ENCODE data around the gene ABCB8.

Gene ABCB8

GRCh38 chr7:151085691-151086620 is 57.7 kb downstream of the ABCB8 start, which contains the start of gene AGAP3:
AGAP3 (plus strand) TSS chr7:151086475; CDS start chr7:151086742, 267 bp downstream.
- in situ Hi-C loops (cut with MboI; ENCODE audit: low sequenced_read_pairs), result no loop called here
- peaks cover 36% of the 10 kb centered on the region for H3K4me1 ChIP-seq
- peak; percentile 79 to 94 for DNase-seq (ENCODE audit: low spot score in 2 of 2)
- no peaks in the 10 kb centered on the region for H3K9me3 ChIP-seq
- peaks cover 19% of the 10 kb centered on the region for H3K36me3 ChIP-seq (replicated peaks)
- H3K27me3 ChIP-seq (ENCODE audit: low read depth), result no peaks in the 10 kb centered on the region
- peak within 1 kb of the TSS; percentile 85 for H3K4me3 ChIP-seq

GRCh38 chr7:151086802-151087244 is 58.6 kb downstream of the ABCB8 start:
- H3K36me3 ChIP-seq (replicated peaks), result peaks cover 19% of the 10 kb centered on the region
- no peaks in the 10 kb centered on the region for H3K27me3 ChIP-seq (ENCODE audit: low read depth)
- in situ Hi-C loops (cut with MboI; ENCODE audit: low sequenced_read_pairs), result no loop called here
- peaks cover 29% of the 10 kb centered on the region for H3K4me1 ChIP-seq
- peak overlapping the region; percentile 85 for H3K4me3 ChIP-seq
- H3K9me3 ChIP-seq, result no peaks in the 10 kb centered on the region
- peak in 1 of 2 experiments; percentile 40 for DNase-seq (ENCODE audit: low spot score in 2 of 2)

GRCh38 chr7:151087245-151088018 is 59.2 kb downstream of the ABCB8 start:
- Histone ChIP-seq H3K9me3 (no peaks in the 10 kb centered on the region), H3K4me3 (peak overlapping the region; percentile 85), H3K27me3 (ENCODE audit: low read depth) (no peaks in the 10 kb centered on the region), H3K4me1 (peaks cover 23% of the 10 kb centered on the region), H3K36me3 (replicated peaks) (peaks cover 22% of the 10 kb centered on the region)
- DNase-seq (ENCODE audit: low spot score in 2 of 2), result peak in 1 of 2 experiments; percentile 52
- in situ Hi-C loops (cut with MboI; ENCODE audit: low sequenced_read_pairs), result no loop called here

- no peak for DNase-seq (ENCODE audit: low spot score in 2 of 2)
- in situ Hi-C loops (cut with MboI; ENCODE audit: low sequenced_read_pairs), result no loop called here
Observed at GRCh38 chr7:151088019-151088855, 60.0 kb downstream of the ABCB8 start.

GRCh38 chr7:151088856-151089699 is 60.8 kb downstream of the ABCB8 start:
- Histone ChIP-seq H3K27me3 (ENCODE audit: low read depth) (no peaks in the 10 kb centered on the region), H3K9me3 (no peaks in the 10 kb centered on the region), H3K4me3 (peak overlapping the region; percentile 85), H3K4me1 (peaks cover 21% of the 10 kb centered on the region), H3K36me3 (replicated peaks) (peaks cover 34% of the 10 kb centered on the region)
- DNase-seq (ENCODE audit: low spot score in 2 of 2), result peak; percentile 56 to 86
- in situ Hi-C loops (cut with MboI; ENCODE audit: low sequenced_read_pairs), result no loop called here

More at GRCh38 chr7:151088019-151088855, 60.0 kb downstream of the ABCB8 start:
- Histone ChIP-seq H3K4me3 (peak overlapping the region; percentile 85), H3K4me1 (peaks cover 21% of the 10 kb centered on the region), H3K36me3 (replicated peaks) (peaks cover 27% of the 10 kb centered on the region), H3K9me3 (no peaks in the 10 kb centered on the region), H3K27me3 (ENCODE audit: low read depth) (no peaks in the 10 kb centered on the region)

- DNase-seq (ENCODE audit: low spot score in 2 of 2), result no peak
- Histone ChIP-seq H3K36me3 (replicated peaks) (peaks cover 34% of the 10 kb centered on the region), H3K9me3 (no peaks in the 10 kb centered on the region), H3K4me3 (no peak overlapping the region), H3K27me3 (ENCODE audit: low read depth) (no peaks in the 10 kb centered on the region), H3K4me1 (peaks cover 19% of the 10 kb centered on the region)
- in situ Hi-C loops (cut with MboI; ENCODE audit: low sequenced_read_pairs), result no loop called here
Observed at GRCh38 chr7:151089893-151090730, 61.9 kb downstream of the ABCB8 start.

GRCh38 chr7:151091003-151091402 is 62.8 kb downstream of the ABCB8 start:
- DNase-seq (ENCODE audit: low spot score in 2 of 2), result no peak
- in situ Hi-C loops (cut with MboI; ENCODE audit: low sequenced_read_pairs), result no loop called here
- H3K4me1 ChIP-seq, result peaks cover 14% of the 10 kb centered on the region
- H3K36me3 ChIP-seq (replicated peaks), result peaks cover 37% of the 10 kb centered on the region
- H3K9me3 ChIP-seq, result no peaks in the 10 kb centered on the region
- H3K4me3 ChIP-seq, result no peak overlapping the region
- no peaks in the 10 kb centered on the region for H3K27me3 ChIP-seq (ENCODE audit: low read depth)

- peaks cover 39% of the 10 kb centered on the region for H3K36me3 ChIP-seq (replicated peaks)
- H3K4me1 ChIP-seq, result peaks cover 14% of the 10 kb centered on the region
- in situ Hi-C loops (cut with MboI; ENCODE audit: low sequenced_read_pairs), result no loop called here
- H3K4me3 ChIP-seq, result no peak overlapping the region
- H3K9me3 ChIP-seq, result no peaks in the 10 kb centered on the region
- DNase-seq (ENCODE audit: low spot score in 2 of 2), result peak in 1 of 2 experiments; percentile 64
- no peaks in the 10 kb centered on the region for H3K27me3 ChIP-seq (ENCODE audit: low read depth)
Observed at GRCh38 chr7:151091431-151091830, 63.2 kb downstream of the ABCB8 start.

GRCh38 chr7:151091988-151092387 is 63.7 kb downstream of the ABCB8 start:
- Histone ChIP-seq H3K4me1 (peaks cover 14% of the 10 kb centered on the region), H3K9me3 (no peaks in the 10 kb centered on the region), H3K4me3 (no peak overlapping the region), H3K36me3 (replicated peaks) (peaks cover 41% of the 10 kb centered on the region), H3K27me3 (ENCODE audit: low read depth) (no peaks in the 10 kb centered on the region)
- in situ Hi-C loops (cut with MboI; ENCODE audit: low sequenced_read_pairs), result no loop called here
- DNase-seq (ENCODE audit: low spot score in 2 of 2), result no peak

- Histone ChIP-seq H3K4me3 (no peak overlapping the region), H3K36me3 (replicated peaks) (peaks cover 36% of the 10 kb centered on the region), H3K4me1 (peaks cover 5% of the 10 kb centered on the region), H3K27me3 (ENCODE audit: low read depth) (no peaks in the 10 kb centered on the region), H3K9me3 (no peaks in the 10 kb centered on the region)
- in situ Hi-C loops (cut with MboI; ENCODE audit: low sequenced_read_pairs), result no loop called here
- no peak for DNase-seq (ENCODE audit: low spot score in 2 of 2)
Observed at GRCh38 chr7:151093748-151094147, 65.5 kb downstream of the ABCB8 start.

- Histone ChIP-seq H3K27me3 (ENCODE audit: low read depth) (no peaks in the 10 kb centered on the region), H3K36me3 (replicated peaks) (peaks cover 32% of the 10 kb centered on the region), H3K4me1 (no peaks in the 10 kb centered on the region; the same call in 1 of the 2 replicates), H3K9me3 (no peaks in the 10 kb centered on the region), H3K4me3 (no peak overlapping the region)
- in situ Hi-C loops (cut with MboI; ENCODE audit: low sequenced_read_pairs), result no loop called here
- DNase-seq (ENCODE audit: low spot score in 2 of 2), result no peak
Observed at GRCh38 chr7:151094675-151095074, 66.4 kb downstream of the ABCB8 start.
